IMR-90 (cell line): ENCODE data around the gene SRP9. TPM values are rescaled to one million over a fixed set of nuclear protein-coding genes. Genes with fewer than 3 reads are reported as not detected.
A peak's percentile ranks its signal among the peaks of the same experiment; 100 is the strongest.

Source experiments
- ATAC-seq: fragments of 200-7000 bp; cut with Tn5 transposase; 2 replicates; pipeline ENCODE4 v1.9.1; 2020; ENCODE audit warnings: low read depth, mild to moderate bottlenecking, moderate library complexity
- BruUV-seq: library from RNA; stranded (reverse); fragments of 400-500 nt; replicated peaks from 2 replicates; lab custom pipeline; 2021; lab: Mats Ljungman, UMichigan
- CTCF ChIA-PET: fragments of 300-600 bp; formaldehyde crosslinking; extraction: SDS; loops from one replicate; lab custom pipeline; 2021; ENCODE audit warnings: antibody characterized with exemption; lab: Yijun Ruan, JAX
- POLR2A ChIA-PET: fragments of 300-600 bp; sonication (Branson Sonifier 250); formaldehyde crosslinking; loops from one replicate; lab custom pipeline; 2022; ENCODE audit warnings: antibody characterized with exemption; ENCODE audit not compliant: unreplicated experiment; lab: Charles Lee
- DNase-seq: peaks from one replicate; pipeline ENCODE4 v3.0.0; 2013
- H2AFZ ChIP-seq: replicated peaks from 2 replicates; pipeline ENCODE3; 2013; ENCODE audit warnings: low read length, mild to moderate bottlenecking; ENCODE audit not compliant: poor library complexity
- H2AK5ac ChIP-seq: 2 replicates; pipeline ENCODE4 v1.6.1; 2013; ENCODE audit warnings: low read depth, low read length, inconsistent platforms
- H2AK9ac ChIP-seq: replicated peaks from 2 replicates; pipeline ENCODE3; 2013; ENCODE audit warnings: mild to moderate bottlenecking, low read depth, low read length, moderate library complexity; ENCODE audit not compliant: poor library complexity
- H2BK120ac ChIP-seq: 2 replicates; pipeline ENCODE4 v1.6.1; 2013; ENCODE audit warnings: low read depth, low read length, inconsistent platforms
- H2BK15ac ChIP-seq: 3 replicates; pipeline ENCODE4 v1.6.1; 2013; ENCODE audit warnings: low read depth, low read length, inconsistent platforms
- H2BK20ac ChIP-seq: 2 replicates; pipeline ENCODE4 v1.6.1; 2013; ENCODE audit warnings: low read depth, mild to moderate bottlenecking, inconsistent platforms, low read length, moderate library complexity
- H2BK5ac ChIP-seq: 2 replicates; pipeline ENCODE4 v1.6.1; 2013; ENCODE audit warnings: mild to moderate bottlenecking, low read depth, low read length, inconsistent platforms; ENCODE audit not compliant: poor library complexity, severe bottlenecking
- H3K14ac ChIP-seq: replicated peaks from 2 replicates; pipeline ENCODE4 v1.6.1; 2013; ENCODE audit warnings: low read depth, low read length, inconsistent platforms
- H3K18ac ChIP-seq: 2 replicates; pipeline ENCODE4 v1.6.1; 2013; ENCODE audit warnings: low read depth, low read length, control low read depth
- H3K23ac ChIP-seq: 2 replicates; pipeline ENCODE4 v1.6.1; 2013; ENCODE audit warnings: low read depth, low read length, inconsistent platforms
- H3K27ac ChIP-seq: 2 replicates; pipeline ENCODE4 v1.5.1; 2013; ENCODE audit warnings: mild to moderate bottlenecking, control low read depth, low read length; ENCODE audit not compliant: insufficient read depth
- H3K27me3 ChIP-seq: 2 replicates; pipeline ENCODE4 v1.6.1; 2013; ENCODE audit warnings: low read length; ENCODE audit not compliant: control insufficient read depth, insufficient read depth
- H3K36me3 ChIP-seq: 2 replicates; pipeline ENCODE4 v1.6.1; 2013; ENCODE audit warnings: low read length, mixed read lengths; ENCODE audit not compliant: control insufficient read depth, insufficient read depth
- H3K4ac ChIP-seq: 2 replicates; pipeline ENCODE4 v1.6.1; 2013; ENCODE audit warnings: low read depth, low read length, inconsistent platforms
- H3K4me1 ChIP-seq: 2 replicates; pipeline ENCODE4 v1.6.1; 2013; ENCODE audit warnings: low read length, mixed read lengths; ENCODE audit not compliant: control insufficient read depth, insufficient read depth
- H3K4me2 ChIP-seq: 2 replicates; pipeline ENCODE4 v1.6.1; 2013; ENCODE audit warnings: low read depth, mild to moderate bottlenecking, control low read depth, low read length, moderate library complexity
- H3K4me3 ChIP-seq: 2 replicates; pipeline ENCODE4 v1.5.1; 2013; ENCODE audit warnings: low read depth, mild to moderate bottlenecking, control low read depth, low read length, moderate library complexity; ENCODE audit not compliant: insufficient read depth
- H3K56ac ChIP-seq: 2 replicates; pipeline ENCODE4 v1.6.1; 2013; ENCODE audit warnings: low read length, inconsistent platforms; ENCODE audit not compliant: insufficient read depth; ENCODE audit errors: extremely low read depth
- H3K79me1 ChIP-seq, 2 experiments: 2 replicates each; pipeline ENCODE4 v1.6.1; 2013; ENCODE audit warnings: low read length in 2 of 2, inconsistent platforms in 1 of 2, low read depth in 1 of 2
- H3K9ac ChIP-seq: 2 replicates; pipeline ENCODE4 v1.6.1; 2013; ENCODE audit warnings: low read depth, low read length, control low read depth
- H3K9me1 ChIP-seq: 2 replicates; pipeline ENCODE4 v1.6.1; 2013; ENCODE audit warnings: low read length, inconsistent platforms; ENCODE audit not compliant: insufficient read depth
- H3K9me3 ChIP-seq: 2 replicates; pipeline ENCODE4 v1.6.1; 2013; ENCODE audit warnings: low read length; ENCODE audit not compliant: control insufficient read depth, insufficient read depth
- H4K20me1 ChIP-seq: 2 replicates; pipeline ENCODE4 v1.6.1; 2013; ENCODE audit warnings: low read length, inconsistent platforms; ENCODE audit not compliant: insufficient read depth
- H4K5ac ChIP-seq: 2 replicates; pipeline ENCODE4 v1.6.1; 2013; ENCODE audit warnings: mild to moderate bottlenecking, low read depth, low read length, control low read depth
- H4K8ac ChIP-seq, 2 experiments: 2 replicates each; pipeline ENCODE4 v1.6.1; 2013; ENCODE audit warnings: low read depth in 2 of 2, low read length in 2 of 2, control low read depth in 1 of 2, inconsistent platforms in 1 of 2
- H4K91ac ChIP-seq: 2 replicates; pipeline ENCODE4 v1.6.1; 2013; ENCODE audit warnings: low read depth, low read length, inconsistent platforms; ENCODE audit not compliant: insufficient read depth
- CHD1 ChIP-seq: IDR thresholded peaks from 2 replicates; pipeline ENCODE4 v1.6.1; 2012; ENCODE audit warnings: low read depth, low read length, improper control_type of control experiment
- MXI1 ChIP-seq: IDR thresholded peaks from 2 replicates; pipeline ENCODE4 v1.6.1; 2012; ENCODE audit warnings: low read depth, mild to moderate bottlenecking, low read length, moderate library complexity, borderline replicate concordance
- SMC3 ChIP-seq: fragments of 150-350 bp; IDR thresholded peaks from 2 replicates; pipeline ENCODE4 v1.6.1; 2016; ENCODE audit warnings: low read depth, mild to moderate bottlenecking, antibody characterized with exemption, low read length, moderate library complexity
- WGBS, 2 experiments: methylation state at CpG; one replicate each; pipeline versions ENCODE4 v1.1.5 to v1.1.7; 2013; ENCODE audit warnings: missing lambda C conversion rate in 2 of 2; ENCODE audit not compliant: insufficient read length in 1 of 2; ENCODE audit errors: extremely low coverage in 2 of 2; 5-methylcytosine and 5-hydroxymethylcytosine counted together
- dilution Hi-C: fragments of 300-500 bp; cut with HindIII; formaldehyde crosslinking; loops from one replicate; pipeline ENCODE4 v1.14.3; 2018; ENCODE audit warnings: low sequenced_read_pairs; ENCODE audit not compliant: unreplicated experiment
- in situ Hi-C: fragments of 300-500 bp; cut with MboI; formaldehyde crosslinking; loops from 3 replicates; pipeline ENCODE4 v1.14.3; 2019; ENCODE audit warnings: low sequenced_read_pairs, inconsistent platforms, mixed read lengths
- intact Hi-C: fragments of 100-400 bp; cut with micrococcal nuclease; formaldehyde crosslinking; loops from 2 replicates; pipeline ENCODE4 v1.10.0; 2022
- polyA plus RNA-seq, 3 experiments: library from polyadenylated mRNA; depleted of rRNA; stranded (reverse); fragments of >200 nt; gene quantifications; 2 replicates each; pipeline ENCODE4 v1.2.3, GENCODE V29; 2012; ENCODE audit warnings: low replicate concordance in 1 of 3
- total RNA-seq: library from RNA; depleted of rRNA; stranded (reverse); fragments of >200 nt; gene quantifications from 2 replicates; pipeline ENCODE4 v1.2.3, GENCODE V29; 2012

Gene SRP9
- total and polyA plus RNA-seq, 2 of the 4 experiments (the other 2 are of a cell fraction), result 230 to 295 TPM

- TF ChIP-seq MXI1 (0 out of 2 replicates have a peak, but pooled peaks have one; percentile 26), CHD1 (peak; percentile 80; the same call in 1 of the 2 replicates)
These were observed 5.3 kb upstream of the SRP9 start (continued) for GRCh38 chr1:225772323-225772768.

- H2BK20ac ChIP-seq, result peak overlapping the region; percentile 36; the same call in 1 of the 2 replicates
- 81% methylated on average over 3 of the region's 4 CpGs; no CpG with 5 or more reads in 1 of the 2 experiments for WGBS, 2 experiments
- peak overlapping the region; percentile 61; the same call in 1 of the 2 replicates for H3K18ac ChIP-seq
- peak overlapping the region; percentile 68 for H2AFZ ChIP-seq
- ChIA-PET CTCF (interaction anchor here (0.6 to 2.8 kb wide), 17 partner anchors 10 to 298 kb away, joined by 3 to 23 read pairs (median 5); partner anchors contain the start of gene ENAH), POLR2A (interaction anchor here (0.5 to 1.4 kb wide), 2 partner anchors 118 to 124 kb away, joined by 3 to 4 read pairs; no protein-coding TSS in a partner anchor)
- no peaks in the 10 kb centered on the region for H3K9me3 ChIP-seq
- H2BK5ac ChIP-seq, result no peak overlapping the region
- H3K14ac ChIP-seq, result 0 out of 2 replicates have a peak overlapping the region, but pooled peaks have one; percentile 29
- peak overlapping the region; percentile 13; the same call in 1 of the 3 replicates for H2BK15ac ChIP-seq
- H3K56ac ChIP-seq, result no peak overlapping the region
- intact Hi-C loops (loop anchor here (1.0 to 5.0 kb wide), 7 partner anchors 76 to 298 kb away; partner anchors contain the start of gene ENAH), in situ Hi-C loops (no loop called here), dilution Hi-C loops (no loop called here)
- DNase-seq, result no peak
- peaks cover 13% of the 10 kb centered on the region for H3K4me1 ChIP-seq
- no peaks in the 10 kb centered on the region for H3K36me3 ChIP-seq
- H3K27ac ChIP-seq, result peak overlapping the region; percentile 69; the same call in 1 of the 2 replicates
- peak overlapping the region; percentile 49; the same call in 1 of the 2 replicates for H3K23ac ChIP-seq
- H2AK5ac ChIP-seq, result peak overlapping the region; percentile 76; the same call in 1 of the 2 replicates
- no peaks in the 10 kb centered on the region for H3K27me3 ChIP-seq
- no TSS peak for BruUV-seq
- H3K4me3 ChIP-seq, result no peak overlapping the region
- peak overlapping the region; percentile 68 for H3K4ac ChIP-seq
- H2AK9ac ChIP-seq, result no peak overlapping the region
- H4K91ac ChIP-seq, result peak overlapping the region; percentile 69
- peak overlapping the region; percentile 20; the same call in 1 of the 2 replicates for H3K4me2 ChIP-seq
- no peak overlapping the region for H3K9ac ChIP-seq
- 0 out of 2 replicates have a peak, but pooled peaks cover 7% of the 10 kb centered on the region for H3K9me1 ChIP-seq
- peak overlapping the region; percentile 47; the same call in 1 of the 2 replicates for H4K5ac ChIP-seq
- TF ChIP-seq SMC3, result no peak
- no peaks in the 10 kb centered on the region for H4K20me1 ChIP-seq
- ATAC-seq, result no peak
- H2BK120ac ChIP-seq, result peak overlapping the region; percentile 75
- H3K79me1 ChIP-seq, result peaks cover 0 to 6% of the 10 kb centered on the region in 2 experiments; a peak in 1 of 4 replicates
- peak overlapping the region in 1 of 2 experiments; percentile 52; a peak in 2 of 4 replicates for H4K8ac ChIP-seq
These were observed 4.8 kb upstream of the SRP9 start for GRCh38 chr1:225772848-225773247.
